Posterior vena cava (tissue), 2 donors: ENCODE results near the gene B3GAT2. TPM values are rescaled to one million over a fixed set of nuclear protein-coding genes. Genes with fewer than 3 reads are reported as not detected.
"Not testable (repeated sequence)": the region's sequence is repeated elsewhere in the genome, so short reads cannot be mapped to it uniquely, and the experiment has no call there.

Experiments used
- DNase-seq: peaks from one replicate; pipeline ENCODE4 v3.0.0-alpha.2; 2020; ENCODE audit warnings: low spot score
- intact Hi-C, 2 donors: fragments of 100-400 bp; cut with DNase I; formaldehyde crosslinking; loops; one replicate each; pipeline versions ENCODE4 v1.14.1 to v1.14.2; 2022 to 2023
- long read RNA-seq, 2 donors: library from polyadenylated mRNA; unstranded; transcript quantifications; one replicate each; pipeline ENCODE4 v2.0.0, GENCODE V29; 2020 to 2021
- total RNA-seq, 2 donors: library from RNA; stranded (reverse); fragmentation: NEBNext Ultra II Directional; extraction: Animal tissue kit (Norgen Biotek cat#: 25700); gene quantifications; one replicate each; pipeline ENCODE4 v1.2.1, GENCODE V29; 2021
- donor health status: DM: yes; HTN: yes; CAD: no.
- donor health status: DM: yes; HTN: yes; CAD: no.

The B3GAT2 gene, protein sequence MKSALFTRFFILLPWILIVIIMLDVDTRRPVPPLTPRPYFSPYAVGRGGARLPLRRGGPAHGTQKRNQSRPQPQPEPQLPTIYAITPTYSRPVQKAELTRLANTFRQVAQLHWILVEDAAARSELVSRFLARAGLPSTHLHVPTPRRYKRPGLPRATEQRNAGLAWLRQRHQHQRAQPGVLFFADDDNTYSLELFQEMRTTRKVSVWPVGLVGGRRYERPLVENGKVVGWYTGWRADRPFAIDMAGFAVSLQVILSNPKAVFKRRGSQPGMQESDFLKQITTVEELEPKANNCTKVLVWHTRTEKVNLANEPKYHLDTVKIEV
- under 1 TPM in 1 of 2 donors, not detected in 1; 0.05 TPM for total RNA-seq
- long read RNA-seq, donor 1, partial matches to known transcripts: 0 of 3 reads
- long read RNA-seq, donor 1, other reads (novel, unspliced or antisense): 3 of 3 reads
- long read RNA-seq, donor 2, full-length matches to known transcripts: 1 of 1 reads
- long read RNA-seq, donor 2, partial matches to known transcripts: 0 of 1 reads
- long read RNA-seq, donor 2, other reads (novel, unspliced or antisense): 0 of 1 reads

DNA sequence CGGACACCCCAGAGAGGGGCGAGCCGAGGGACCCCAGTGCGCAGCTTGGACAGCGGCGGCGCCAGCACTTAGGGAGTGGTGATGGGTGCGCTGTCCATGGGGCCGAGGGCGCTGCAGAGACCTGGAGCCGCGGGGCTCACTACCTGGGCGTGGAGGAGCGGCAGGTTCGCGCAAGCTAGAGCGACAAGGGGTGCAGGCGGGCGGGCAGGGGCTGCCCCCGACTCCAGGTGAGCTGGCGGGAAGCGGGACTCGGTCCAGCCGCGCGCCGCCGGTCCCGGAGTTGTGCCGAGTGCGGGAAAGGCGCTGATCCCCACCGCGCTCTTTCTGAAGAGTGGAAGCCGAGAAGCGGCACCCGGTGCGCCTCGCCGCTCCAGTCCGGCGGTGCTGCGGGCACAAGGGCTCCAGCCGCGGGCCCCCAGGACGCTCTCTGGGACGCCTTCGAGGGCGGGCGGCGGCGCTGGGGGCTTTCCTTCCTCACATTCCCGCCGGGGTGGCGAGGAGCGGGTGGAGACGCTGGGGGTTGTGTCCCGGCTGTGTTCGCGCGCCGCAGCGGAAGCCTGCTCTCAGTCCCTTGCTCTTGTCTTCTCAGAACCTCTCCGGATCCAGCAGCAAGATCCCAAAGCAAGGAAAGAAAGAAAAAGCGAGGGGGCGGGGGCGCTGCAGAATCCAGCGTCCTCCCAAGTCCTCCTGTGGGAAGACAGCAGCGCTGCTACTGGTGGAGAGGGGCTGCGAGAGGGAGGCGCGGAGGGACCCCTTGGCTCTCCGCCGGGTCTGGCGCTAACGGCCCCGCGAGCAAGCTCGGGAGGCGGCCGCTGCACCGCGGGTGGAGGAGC is at the start of gene B3GAT2:
Gene B3GAT2 (minus strand): TSS at position 610 of the 833 bp plus-strand sequence. CDS start 631 bp downstream, outside the sequence.
- intact Hi-C loops: no loop called here
- DNase-seq: peak; percentile 78

DNA sequence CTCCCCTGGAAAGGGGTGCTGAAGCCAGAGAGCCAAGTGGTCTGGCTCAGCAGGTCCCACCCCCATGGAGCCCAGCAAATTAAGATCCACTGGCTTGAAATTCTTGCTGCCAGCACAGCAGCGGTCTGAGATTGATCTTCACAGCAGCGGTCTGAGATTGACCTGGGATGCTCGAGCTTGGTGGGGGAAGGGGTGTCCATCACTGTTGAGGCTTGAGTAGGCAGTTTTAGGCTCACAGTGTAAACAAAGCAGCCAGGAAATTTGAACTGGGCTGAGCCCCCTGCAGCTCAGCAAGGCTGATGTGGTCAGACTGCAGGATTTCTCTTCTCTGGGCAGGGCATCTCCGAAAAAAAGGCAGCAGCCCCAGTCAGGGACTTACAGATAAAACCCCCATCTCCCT is 41.3 kb upstream of the B3GAT2 start:
- no peak for DNase-seq
- intact Hi-C loops: no loop called here

DNA sequence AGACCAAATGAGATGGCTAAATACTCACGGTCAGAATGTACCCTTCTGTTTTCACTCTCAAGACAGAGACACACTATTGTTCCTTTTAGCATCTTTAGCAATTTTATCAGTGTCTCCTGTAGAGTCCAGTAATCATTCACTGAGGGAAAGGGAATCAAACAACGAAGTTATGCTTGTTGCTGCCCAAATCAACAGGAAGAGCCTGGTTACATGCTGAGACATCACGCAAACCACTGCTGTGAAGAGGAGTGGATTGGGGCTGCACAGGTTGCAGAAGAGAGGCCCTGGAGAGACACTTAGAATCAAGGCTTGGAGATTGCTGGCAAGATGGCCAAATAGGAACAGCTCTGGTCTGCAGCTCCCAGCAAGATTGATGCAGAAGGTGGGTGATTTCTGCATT is 40.5 kb upstream of the B3GAT2 start:
- intact Hi-C loops: no loop called here
- DNase-seq: no peak

DNA sequence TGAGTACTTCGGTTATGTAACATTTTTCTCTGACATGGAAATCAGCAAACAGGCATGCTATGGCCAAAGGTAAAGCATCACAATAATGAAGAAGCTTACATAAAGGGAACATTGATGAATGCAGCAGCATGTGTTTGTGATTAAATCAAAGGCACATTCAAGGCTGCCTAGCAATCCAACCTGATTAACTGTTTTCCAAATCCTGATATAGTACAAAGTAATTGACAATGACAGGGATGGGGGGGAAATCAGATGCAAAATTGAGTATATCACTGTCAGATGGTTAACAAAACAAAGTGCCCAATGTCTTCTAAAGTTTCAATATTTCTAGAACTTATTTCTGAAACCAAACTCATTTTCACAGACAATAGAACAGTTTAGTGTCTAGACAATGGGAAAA is 39.2 kb upstream of the B3GAT2 start:
- intact Hi-C loops: no loop called here
- no peak for DNase-seq

DNA sequence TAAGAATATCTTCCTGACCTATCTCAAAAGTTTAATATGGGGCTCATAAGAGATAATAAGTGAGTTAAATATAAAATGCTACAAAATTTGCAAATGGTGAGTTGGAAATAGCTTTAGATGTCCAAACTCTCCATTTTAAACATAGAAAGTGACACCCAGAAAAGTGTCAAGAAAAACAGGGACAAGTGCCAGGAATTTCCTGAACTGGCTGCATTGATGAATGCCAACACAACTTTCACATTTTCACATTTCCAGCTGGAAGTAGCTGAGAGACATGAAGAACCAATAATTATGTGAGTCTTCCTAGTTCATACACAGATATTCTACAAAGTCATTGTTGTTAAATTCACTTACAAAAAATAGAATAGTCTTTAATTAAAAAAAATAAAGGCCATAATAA is 38.6 kb upstream of the B3GAT2 start:
- intact Hi-C loops: no loop called here

DNA sequence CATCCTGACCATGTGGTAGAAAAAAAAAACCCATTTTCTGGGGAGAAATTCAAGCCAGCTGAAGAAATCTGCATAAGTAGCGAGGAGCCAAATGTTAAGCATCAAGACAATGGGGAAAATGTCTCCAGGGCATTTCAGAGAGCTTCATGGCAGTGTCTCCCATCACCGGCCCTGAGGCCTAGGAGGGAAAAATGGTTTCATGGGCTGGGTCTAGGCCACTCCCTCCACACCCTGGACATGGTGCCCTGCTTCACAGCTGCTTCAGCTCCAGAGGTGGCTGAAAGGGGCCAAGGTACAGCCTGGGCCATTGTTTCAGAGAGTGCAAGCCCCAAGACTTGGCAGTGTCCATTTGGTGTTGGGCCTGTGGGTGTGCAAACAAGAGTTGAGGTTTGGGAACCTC is 34.4 kb upstream of the B3GAT2 start:
- DNase-seq: no peak
- intact Hi-C loops: no loop called here

More for the DNA sequence above, 38.6 kb upstream of the B3GAT2 start:
- DNase-seq: no peak

DNA sequence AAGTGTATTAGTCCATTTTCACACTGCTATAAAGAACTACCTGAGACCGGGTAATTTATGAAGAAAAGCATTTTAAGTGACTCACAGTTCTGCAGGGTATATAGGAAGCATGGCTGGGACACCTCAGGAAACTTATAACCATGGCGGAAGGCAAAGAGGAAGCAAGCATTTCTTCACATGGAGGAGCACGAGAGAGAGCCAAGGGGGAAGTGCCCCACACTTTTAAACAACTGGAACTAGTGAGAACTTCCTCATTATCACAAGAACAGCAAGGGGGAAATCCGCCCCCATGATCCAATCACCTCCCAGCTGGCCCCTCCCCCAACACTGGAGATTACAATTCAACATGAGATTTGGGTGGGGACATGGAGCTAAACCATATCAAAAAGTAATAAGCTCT is 28.3 kb upstream of the B3GAT2 start:
- no peak for DNase-seq
- intact Hi-C loops: no loop called here

DNA sequence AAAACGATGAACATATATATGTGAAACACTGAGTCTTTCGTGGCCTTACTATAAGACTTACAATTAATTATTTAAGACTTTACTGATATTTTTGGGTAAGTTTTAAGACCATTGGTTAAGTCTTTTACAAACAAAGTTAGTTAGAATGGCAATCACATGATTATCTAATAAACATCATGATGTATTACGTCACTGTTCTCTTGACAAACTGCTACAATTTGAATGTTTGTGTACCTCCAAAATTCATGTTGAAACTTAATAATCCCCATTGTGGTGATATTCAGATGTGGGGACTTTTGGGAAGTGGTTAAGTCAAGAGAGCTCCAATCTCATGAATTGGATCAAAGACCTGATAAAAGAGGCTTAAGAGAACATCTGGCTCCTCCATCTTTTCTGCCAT is 25.9 kb upstream of the B3GAT2 start:
- intact Hi-C loops: no loop called here
- DNase-seq: no peak

DNA sequence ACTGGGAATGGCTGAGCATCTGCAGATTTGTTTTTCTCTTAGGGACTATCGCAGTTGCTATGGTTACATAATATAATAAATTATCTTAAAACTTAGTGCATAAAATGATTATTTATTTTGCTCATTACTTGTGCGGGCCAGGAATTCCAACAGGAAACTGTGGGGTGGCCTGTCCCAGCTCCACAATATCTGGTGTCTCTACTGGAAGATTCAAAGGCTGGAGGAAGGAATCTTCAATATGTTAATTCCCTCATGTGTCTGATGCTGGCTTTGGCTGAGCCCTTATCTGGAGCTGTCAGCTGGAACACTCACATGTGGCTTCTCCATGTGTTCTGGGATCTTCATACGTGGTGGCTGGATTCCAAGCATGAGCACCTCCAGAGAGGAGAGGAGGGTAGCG is 23.9 kb upstream of the B3GAT2 start:
- intact Hi-C loops: no loop called here
- no peak for DNase-seq

DNA sequence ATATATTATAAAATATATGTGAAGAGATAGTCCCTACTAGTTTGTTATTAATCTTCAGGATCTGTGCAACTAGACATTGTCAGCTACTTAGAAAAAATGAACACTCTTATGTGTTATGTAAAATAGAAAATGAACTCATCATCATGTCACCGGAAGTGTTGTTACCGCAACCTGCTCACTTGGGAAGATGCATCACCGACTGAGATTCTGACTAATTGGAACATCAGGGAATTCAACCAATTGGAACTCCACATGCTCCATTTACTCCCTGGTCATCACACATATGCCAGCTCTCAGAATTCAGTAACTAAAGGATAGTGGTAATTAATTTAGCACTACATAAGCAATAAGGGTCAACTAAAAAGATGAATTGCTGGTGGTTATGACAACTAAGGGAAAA is 16.7 kb upstream of the B3GAT2 start:
- intact Hi-C loops: no loop called here
- DNase-seq: no peak

DNA sequence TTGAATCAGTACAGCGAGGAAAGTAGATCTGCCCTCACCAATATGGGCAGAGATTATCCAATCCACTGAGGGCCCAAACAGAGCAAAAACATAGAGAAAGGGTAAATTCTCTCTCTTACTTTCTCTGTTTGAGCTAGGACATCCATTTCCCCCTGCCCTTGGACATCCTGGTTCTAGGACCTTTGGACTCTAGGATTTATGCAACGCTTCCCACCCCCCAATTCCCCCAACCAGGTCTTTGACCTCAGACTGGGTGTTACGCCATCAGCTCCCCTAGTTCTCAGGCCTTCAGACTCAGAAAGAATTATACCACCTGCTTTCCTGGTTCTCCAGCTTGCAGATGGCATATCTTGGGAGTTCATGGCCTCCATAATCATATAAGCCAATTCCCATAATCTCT is 10.2 kb upstream of the B3GAT2 start:
- no peak for DNase-seq
- intact Hi-C loops: no loop called here

DNA sequence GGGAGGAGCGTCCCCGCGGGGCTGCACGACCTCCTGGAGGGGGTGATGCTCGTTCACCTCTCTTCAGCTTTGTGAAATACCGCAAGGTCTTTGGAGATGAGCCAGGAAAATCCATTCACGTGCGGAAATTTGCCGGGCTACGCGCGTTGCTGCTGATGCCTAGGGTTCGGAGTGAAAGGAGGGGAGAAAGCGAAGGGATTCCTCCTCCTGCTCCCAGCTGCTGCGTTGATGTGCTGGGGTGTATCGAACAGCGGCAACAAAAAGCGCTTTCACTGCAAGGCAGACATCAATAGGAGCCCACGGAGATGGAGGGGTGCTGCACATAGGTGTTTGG is 391 bp upstream of the B3GAT2 start:
- no peak for DNase-seq
- intact Hi-C loops: no loop called here

DNA sequence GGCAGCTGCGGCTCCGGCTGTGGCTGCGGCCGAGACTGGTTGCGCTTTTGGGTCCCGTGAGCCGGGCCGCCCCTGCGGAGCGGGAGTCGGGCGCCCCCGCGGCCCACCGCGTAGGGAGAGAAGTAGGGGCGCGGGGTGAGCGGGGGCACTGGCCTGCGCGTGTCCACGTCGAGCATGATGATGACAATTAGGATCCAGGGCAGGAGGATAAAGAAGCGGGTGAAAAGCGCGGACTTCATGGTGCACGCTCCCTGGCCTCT is 739 bp downstream of the B3GAT2 start:
- intact Hi-C loops: no loop called here
- no peak for DNase-seq

DNA sequence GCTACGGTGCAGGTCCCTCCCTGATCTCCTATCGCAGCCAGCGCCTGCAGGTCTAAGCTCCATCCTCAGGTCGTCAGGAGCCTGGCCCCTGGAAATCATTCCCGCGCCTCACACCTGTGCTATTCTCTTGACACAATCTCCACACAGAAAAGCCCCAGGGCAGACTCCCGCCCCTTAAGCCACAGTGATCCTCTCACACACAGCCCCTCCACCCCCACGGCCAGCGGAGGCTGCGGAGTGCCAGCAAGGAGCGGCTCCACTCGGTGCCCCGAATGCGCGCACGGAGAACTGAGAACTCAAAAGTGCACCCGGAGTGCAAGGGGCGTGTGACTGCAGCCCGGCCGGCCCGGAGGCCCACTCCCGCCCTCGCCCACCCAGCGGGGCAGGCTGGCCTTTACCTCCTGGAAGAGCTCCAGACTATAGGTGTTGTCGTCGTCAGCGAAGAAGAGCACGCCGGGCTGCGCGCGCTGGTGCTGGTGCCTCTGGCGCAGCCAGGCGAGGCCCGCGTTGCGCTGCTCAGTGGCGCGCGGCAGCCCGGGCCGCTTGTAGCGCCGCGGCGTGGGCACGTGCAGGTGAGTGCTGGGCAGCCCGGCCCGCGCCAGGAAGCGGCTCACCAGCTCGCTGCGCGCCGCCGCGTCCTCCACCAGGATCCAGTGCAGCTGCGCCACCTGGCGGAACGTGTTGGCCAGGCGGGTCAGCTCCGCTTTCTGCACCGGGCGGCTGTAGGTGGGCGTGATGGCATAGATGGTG is 1.2 kb downstream of the B3GAT2 start:
- peak; percentile 94 for DNase-seq
- intact Hi-C loops: no loop called here

DNA sequence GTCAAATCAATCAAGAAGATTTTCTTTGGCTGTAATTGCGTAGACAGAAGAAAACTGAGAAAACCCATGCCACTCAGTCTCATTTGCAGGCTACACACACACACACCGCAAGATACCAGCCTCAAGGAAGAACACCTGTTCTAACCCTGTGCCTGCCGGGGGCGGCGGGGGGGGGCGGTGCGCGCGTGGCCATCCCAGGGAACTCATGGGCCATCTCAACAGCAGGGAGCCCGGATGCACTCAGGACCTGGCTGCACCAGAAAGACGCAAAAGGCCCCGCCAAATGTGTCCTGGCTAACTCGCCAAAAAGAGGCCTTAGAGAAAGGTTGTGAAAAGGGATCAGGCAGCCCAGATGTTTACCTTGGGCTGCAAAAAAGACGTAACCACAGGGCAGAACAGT is 2.1 kb downstream of the B3GAT2 start:
- no peak for DNase-seq
- intact Hi-C loops: no loop called here

DNA sequence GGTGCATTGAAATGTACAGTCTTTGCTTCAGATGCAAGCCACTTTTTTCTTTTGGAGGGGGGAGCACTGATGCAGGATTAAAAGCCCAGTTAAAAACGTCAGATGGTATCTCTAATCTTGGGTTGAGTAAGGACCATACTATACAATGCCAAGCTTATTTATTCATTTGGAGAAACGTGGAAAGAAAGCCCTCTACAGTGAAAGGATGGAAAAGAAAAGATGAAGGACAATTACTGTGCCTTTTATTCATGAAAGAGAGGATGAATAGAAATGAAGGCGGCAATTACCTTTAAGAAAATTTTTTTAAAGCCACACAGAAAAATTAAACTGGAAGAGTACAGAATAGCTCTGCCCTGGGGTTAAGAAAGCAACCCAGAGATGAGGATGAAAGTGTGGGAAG is 2.7 kb downstream of the B3GAT2 start:
- no peak for DNase-seq
- intact Hi-C loops: no loop called here

DNA sequence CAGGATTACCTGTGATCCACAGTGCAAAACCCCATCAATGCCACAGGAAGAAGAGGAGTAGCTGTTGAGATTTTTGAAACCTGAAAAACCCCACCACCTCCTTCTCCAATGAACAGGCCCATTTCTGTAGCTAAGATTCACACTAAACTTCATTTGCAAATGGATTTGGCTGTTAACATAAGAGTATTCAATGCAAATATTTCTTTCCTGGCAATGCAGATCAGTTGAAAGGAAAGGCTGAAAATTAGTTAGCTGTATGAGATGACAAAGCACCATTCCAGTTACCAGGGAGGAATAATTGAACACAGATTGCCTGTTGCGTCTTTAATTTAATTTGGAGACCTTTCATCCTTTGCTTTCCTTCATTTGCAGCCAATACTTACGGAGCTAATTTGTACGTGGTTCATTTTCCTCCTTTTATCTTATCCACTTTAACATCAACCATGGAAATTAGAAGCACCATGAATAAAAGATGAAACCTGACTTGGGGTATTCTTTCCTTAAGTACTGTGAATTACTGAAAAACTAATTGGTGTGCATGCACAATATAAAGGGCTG is 4.2 kb downstream of the B3GAT2 start:
- intact Hi-C loops: no loop called here
- DNase-seq: no peak

DNA sequence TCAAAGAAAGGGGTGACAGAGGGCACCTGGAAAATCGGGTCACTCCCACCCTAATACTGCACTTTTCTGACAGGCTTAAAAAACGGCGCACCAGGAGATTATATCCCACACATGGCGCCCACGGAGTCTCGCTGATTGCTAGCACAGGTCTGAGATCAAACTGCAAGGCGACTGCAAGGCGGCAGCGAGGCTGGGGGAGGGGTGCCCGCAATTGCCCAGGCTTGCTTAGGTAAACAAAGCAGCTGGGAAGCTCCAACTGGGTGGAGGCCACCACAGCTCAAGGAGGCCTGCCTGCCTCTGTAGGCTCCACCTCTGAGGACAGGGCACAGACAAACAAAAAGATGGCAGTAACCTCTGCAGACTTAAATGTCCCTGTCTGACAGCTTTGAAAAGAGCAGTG is 12.5 kb downstream of the B3GAT2 start:
- DNase-seq, intact Hi-C loops: not testable (repeated sequence)

DNA sequence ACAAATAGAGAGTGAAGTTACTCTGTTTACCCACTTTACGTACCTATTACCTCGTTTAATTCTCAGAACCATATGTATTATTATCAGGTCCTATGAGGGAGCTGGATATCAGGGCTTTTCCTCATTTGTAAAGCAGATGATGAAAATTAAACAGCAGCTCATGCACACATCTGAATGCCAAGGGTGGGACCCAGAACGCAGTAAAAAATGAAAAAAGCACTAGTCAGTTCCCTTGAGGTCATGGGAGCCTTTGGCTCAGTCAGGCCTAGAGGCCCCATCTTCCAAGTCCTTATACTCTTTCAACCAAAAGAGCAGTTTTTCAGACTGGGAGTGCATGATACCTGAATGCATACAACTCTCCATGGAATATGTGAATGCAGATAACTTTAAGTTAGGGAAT is 23.0 kb downstream of the B3GAT2 start:
- intact Hi-C loops: loop anchor here in 1 of 2 donors (2.0 kb wide), 2 partner anchors 31 to 65 kb away; no protein-coding TSS in a partner anchor
- no peak for DNase-seq

DNA sequence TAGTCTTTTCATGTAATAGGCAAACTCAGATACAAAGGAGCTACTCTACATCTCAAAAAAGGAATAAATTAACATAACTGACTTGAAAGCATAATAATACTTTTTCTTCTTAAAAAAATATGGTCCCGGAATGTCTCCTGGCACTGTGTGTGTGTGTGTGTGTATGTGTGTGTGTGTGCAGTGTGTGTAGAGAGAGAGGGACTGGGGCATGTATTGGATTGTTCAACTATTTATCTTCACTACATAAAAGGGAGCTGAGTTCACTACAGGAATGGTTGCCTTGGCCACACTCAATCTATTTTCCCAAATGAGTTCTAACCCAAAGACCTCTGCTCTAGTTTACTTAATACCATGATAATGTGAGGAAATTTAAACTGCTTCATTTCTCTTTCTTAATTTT is 51.1 kb downstream of the B3GAT2 start:
- intact Hi-C loops: no loop called here
- DNase-seq: no peak
